Measurements from ENCODE around the gene OGG1. TPM values are rescaled to one million over a fixed set of nuclear protein-coding genes. Genes with fewer than 3 reads are reported as not detected.

OGG1 gene
- total RNA-seq, 1 donor from 2014 or later, result 34.8 TPM

- Mint-ChIP-seq H3K9me3 (ENCODE audit: unreplicated experiment) (no peaks in the 10 kb centered on the region), H3K4me3 (ENCODE audit: unreplicated experiment) (no peak overlapping the region), H3K4me1 (ENCODE audit: unreplicated experiment) (no peaks in the 10 kb centered on the region), H3K27me3 (ENCODE audit: unreplicated experiment) (no peaks in the 10 kb centered on the region), H3K27ac (ENCODE audit: unreplicated experiment) (no peak overlapping the region), H3K36me3 (ENCODE audit: unreplicated experiment) (peaks cover 49% of the 10 kb centered on the region)
- no peak for TF ChIP-seq CTCF (IDR thresholded peaks at IDR 0.05)
- DNase-seq (ENCODE audit: extremely low spot score, unreplicated experiment), result no peak
These were observed 35.2 kb downstream of the OGG1 start for GRCh38 chr3:9784965-9785364.

- no peak for DNase-seq (ENCODE audit: extremely low spot score, unreplicated experiment)
- H3K9me3 Mint-ChIP-seq (ENCODE audit: unreplicated experiment), result no peaks in the 10 kb centered on the region
- H3K4me1 Mint-ChIP-seq (ENCODE audit: unreplicated experiment), result peaks cover 3% of the 10 kb centered on the region
- peaks cover 52% of the 10 kb centered on the region for H3K36me3 Mint-ChIP-seq (ENCODE audit: unreplicated experiment)
- no peak overlapping the region for H3K27ac Mint-ChIP-seq (ENCODE audit: unreplicated experiment)
- no peak overlapping the region for H3K4me3 Mint-ChIP-seq (ENCODE audit: unreplicated experiment)
- TF ChIP-seq CTCF (IDR thresholded peaks at IDR 0.05), result no peak
- no peaks in the 10 kb centered on the region for H3K27me3 Mint-ChIP-seq (ENCODE audit: unreplicated experiment)
These were observed 35.9 kb downstream of the OGG1 start for GRCh38 chr3:9785602-9786001.

GRCh38 chr3:9786209-9786739 is 36.5 kb downstream of the OGG1 start:
- H3K27ac Mint-ChIP-seq (ENCODE audit: unreplicated experiment), result peak overlapping the region; percentile 31
- H3K27me3 Mint-ChIP-seq (ENCODE audit: unreplicated experiment), result no peaks in the 10 kb centered on the region
- H3K4me1 Mint-ChIP-seq (ENCODE audit: unreplicated experiment), result peaks cover 8% of the 10 kb centered on the region
- H3K4me3 Mint-ChIP-seq (ENCODE audit: unreplicated experiment), result no peak overlapping the region
- no peak for TF ChIP-seq CTCF (IDR thresholded peaks at IDR 0.05)
- no peaks in the 10 kb centered on the region for H3K9me3 Mint-ChIP-seq (ENCODE audit: unreplicated experiment)
- peaks cover 49% of the 10 kb centered on the region for H3K36me3 Mint-ChIP-seq (ENCODE audit: unreplicated experiment)
- DNase-seq (ENCODE audit: extremely low spot score, unreplicated experiment), result no peak

GRCh38 chr3:9786825-9787669 is 37.3 kb downstream of the OGG1 start:
- TF ChIP-seq CTCF (IDR thresholded peaks at IDR 0.05), result peak; percentile 57
- Mint-ChIP-seq H3K27me3 (ENCODE audit: unreplicated experiment) (no peaks in the 10 kb centered on the region), H3K36me3 (ENCODE audit: unreplicated experiment) (peaks cover 48% of the 10 kb centered on the region), H3K4me3 (ENCODE audit: unreplicated experiment) (no peak overlapping the region), H3K4me1 (ENCODE audit: unreplicated experiment) (peaks cover 13% of the 10 kb centered on the region), H3K27ac (ENCODE audit: unreplicated experiment) (no peak overlapping the region), H3K9me3 (ENCODE audit: unreplicated experiment) (no peaks in the 10 kb centered on the region)
- no peak for DNase-seq (ENCODE audit: extremely low spot score, unreplicated experiment)

- DNase-seq (ENCODE audit: extremely low spot score, unreplicated experiment), result no peak
- H3K36me3 Mint-ChIP-seq (ENCODE audit: unreplicated experiment), result peaks cover 44% of the 10 kb centered on the region
- no peaks in the 10 kb centered on the region for H3K9me3 Mint-ChIP-seq (ENCODE audit: unreplicated experiment)
- no peak overlapping the region for H3K27ac Mint-ChIP-seq (ENCODE audit: unreplicated experiment)
- H3K4me1 Mint-ChIP-seq (ENCODE audit: unreplicated experiment), result peaks cover 14% of the 10 kb centered on the region
- H3K4me3 Mint-ChIP-seq (ENCODE audit: unreplicated experiment), result no peak overlapping the region
- H3K27me3 Mint-ChIP-seq (ENCODE audit: unreplicated experiment), result no peaks in the 10 kb centered on the region
- TF ChIP-seq CTCF (IDR thresholded peaks at IDR 0.05), result no peak
These were observed 38.0 kb downstream of the OGG1 start for GRCh38 chr3:9787714-9788113.

All from osteocyte (in vitro differentiated cells).